GM19397 (cell line): Measurements from ENCODE around the gene ATF5.

ENCODE experiments used
- ATAC-seq: cut with Tn5 transposase; IDR thresholded peaks from one replicate; pipeline ENCODE4 v1.9.1; 2021; ENCODE audit warnings: mild to moderate bottlenecking, moderate library complexity; ENCODE audit not compliant: unreplicated experiment

Gene ATF5

GRCh38 chr19:49929121-49929610 is at the start of gene ATF5, which contains the start of gene NUP62:
TSS of gene ATF5 (plus strand) at chr19:49929205. CDS start at chr19:49930851, 1,646 bp downstream.
TSS of gene NUP62 (minus strand) at chr19:49929504. CDS start at chr19:49909807, 19,697 bp downstream.
- ATAC-seq: peak; percentile 52

- no peak for ATAC-seq
Measured at GRCh38 chr19:49879243-49879963, 49.6 kb upstream of the ATF5 start.

DNA sequence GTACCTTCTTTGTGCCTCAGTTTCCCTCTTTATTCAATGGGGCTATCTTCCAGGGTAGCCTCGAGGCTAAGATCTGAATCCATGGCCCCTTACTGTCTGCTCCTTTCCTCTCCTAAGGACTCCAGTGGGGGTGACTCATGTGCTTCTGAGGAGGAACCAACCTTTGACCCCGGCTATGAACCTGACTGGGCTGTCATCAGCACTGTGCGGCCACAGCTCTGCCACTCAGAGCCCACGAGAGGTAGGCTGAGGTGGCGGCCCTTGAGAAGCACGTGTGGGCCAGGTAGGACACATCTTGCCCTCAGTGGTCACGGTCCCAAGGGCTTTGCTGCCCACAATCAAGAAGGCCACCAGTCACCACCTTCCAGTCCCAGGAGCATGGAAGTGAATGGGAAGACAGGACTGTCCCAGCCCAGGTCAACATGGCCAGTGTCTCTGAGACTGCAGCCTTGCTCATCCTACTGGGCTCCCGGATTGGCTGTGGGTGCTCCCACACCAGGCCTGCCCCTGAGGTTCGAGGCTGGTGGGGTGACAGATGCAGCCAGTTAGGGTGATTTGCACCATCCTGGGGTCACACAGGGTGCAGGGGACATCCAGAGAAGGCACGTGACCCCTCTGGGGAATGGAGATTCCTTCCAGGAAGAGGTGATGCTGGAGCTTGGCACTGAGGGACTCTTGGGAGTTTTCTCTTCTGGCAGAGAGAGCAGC is 48.7 kb upstream of the ATF5 start:
- no peak for ATAC-seq

- no peak for ATAC-seq
Measured at GRCh38 chr19:49881186-49881585, 47.8 kb upstream of the ATF5 start.

GRCh38 chr19:49881672-49882394 is 47.2 kb upstream of the ATF5 start:
- no peak for ATAC-seq

DNA sequence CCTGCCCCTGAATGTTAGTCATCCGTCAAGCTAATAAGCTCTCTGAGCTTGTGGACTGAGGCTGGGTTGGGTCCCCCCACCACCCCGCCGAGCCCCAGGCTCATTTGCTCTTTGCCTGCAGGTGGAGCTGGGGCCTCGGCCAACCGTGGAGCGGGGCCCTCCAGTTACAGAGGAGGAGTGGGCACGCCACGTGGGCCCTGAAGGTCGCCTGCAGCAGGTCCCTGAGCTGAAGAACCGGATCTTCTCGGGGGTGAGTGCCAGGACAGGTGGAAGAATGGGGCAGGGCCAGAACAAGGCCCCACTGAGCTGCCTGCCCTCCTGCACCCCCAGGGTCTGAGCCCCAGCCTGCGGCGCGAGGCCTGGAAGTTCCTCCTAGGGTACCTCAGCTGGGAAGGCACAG is 46.4 kb upstream of the ATF5 start:
- no peak for ATAC-seq

- no peak for ATAC-seq
Measured at GRCh38 chr19:49883094-49883493, 45.9 kb upstream of the ATF5 start.

DNA sequence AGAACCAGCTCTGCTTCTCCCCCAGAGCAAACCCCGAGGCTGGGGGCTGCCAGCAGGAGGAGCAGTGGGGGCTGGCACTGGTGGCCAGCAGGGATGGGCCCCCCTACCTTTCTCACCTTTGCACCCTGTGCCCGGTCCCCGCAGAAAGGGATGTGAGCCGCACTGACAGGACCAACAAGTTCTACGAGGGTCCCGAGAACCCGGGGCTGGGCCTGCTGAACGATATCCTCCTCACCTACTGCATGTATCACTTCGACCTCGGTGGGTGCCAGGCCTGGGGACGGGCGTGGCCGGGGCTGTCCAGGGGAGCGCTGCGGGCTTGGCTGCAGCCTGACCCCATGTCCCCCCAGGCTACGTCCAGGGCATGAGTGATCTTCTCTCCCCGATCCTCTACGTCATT is 44.9 kb upstream of the ATF5 start:
- no peak for ATAC-seq

GRCh38 chr19:49884760-49885159 is 44.2 kb upstream of the ATF5 start:
- ATAC-seq: no peak

- ATAC-seq: no peak
Measured at GRCh38 chr19:49887037-49887664, 41.9 kb upstream of the ATF5 start.

DNA sequence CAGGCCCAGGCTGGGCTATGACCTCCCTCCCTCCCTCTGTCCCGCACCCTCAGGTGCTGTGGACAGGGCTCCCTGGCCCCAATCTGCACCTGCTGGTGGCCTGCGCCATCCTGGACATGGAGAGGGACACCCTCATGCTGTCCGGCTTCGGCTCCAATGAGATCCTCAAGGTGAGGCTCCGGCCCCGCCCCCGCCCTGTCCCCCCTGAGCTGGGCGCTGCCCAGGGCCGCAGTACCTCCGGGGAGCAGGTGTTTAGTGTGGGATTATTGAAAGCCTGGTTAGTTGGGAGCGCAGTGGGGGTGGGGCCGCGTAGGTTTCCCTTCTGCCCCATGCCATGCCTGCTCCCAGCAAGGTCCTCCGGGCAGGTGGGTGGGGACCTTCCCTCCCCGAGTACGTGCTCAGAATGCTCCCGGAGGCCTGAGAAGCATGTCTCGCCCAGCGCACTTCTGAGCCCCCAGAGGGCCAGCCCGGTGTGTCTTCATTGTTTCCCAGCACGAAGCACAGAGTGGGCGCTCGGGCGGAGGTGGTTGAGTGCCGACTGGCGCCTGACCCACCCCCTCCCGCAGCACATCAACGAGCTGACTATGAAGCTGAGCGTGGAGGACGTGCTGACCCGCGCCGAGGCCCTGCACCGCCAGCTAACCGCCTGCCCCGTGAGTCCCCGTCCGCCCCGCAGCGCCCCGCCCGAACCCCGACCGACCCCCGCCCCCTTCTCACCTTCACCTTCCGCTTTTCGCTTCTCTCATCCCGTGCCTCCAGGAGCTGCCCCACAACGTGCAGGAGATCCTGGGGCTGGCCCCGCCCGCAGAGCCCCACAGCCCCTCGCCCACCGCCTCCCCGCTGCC is 41.1 kb upstream of the ATF5 start:
- no peak for ATAC-seq

- no peak for ATAC-seq
Measured at GRCh38 chr19:49888510-49888824, 40.5 kb upstream of the ATF5 start.

- no peak for ATAC-seq
Measured at GRCh38 chr19:49889038-49889686, 39.8 kb upstream of the ATF5 start.

- no peak for ATAC-seq
Measured at GRCh38 chr19:49889687-49890348, 39.2 kb upstream of the ATF5 start.

GRCh38 chr19:49890349-49891311 is 38.4 kb upstream of the ATF5 start:
- no peak for ATAC-seq

- ATAC-seq: no peak
Measured at GRCh38 chr19:49891393-49891792, 37.6 kb upstream of the ATF5 start.

- ATAC-seq: no peak
Measured at GRCh38 chr19:49892716-49893115, 36.3 kb upstream of the ATF5 start.

DNA sequence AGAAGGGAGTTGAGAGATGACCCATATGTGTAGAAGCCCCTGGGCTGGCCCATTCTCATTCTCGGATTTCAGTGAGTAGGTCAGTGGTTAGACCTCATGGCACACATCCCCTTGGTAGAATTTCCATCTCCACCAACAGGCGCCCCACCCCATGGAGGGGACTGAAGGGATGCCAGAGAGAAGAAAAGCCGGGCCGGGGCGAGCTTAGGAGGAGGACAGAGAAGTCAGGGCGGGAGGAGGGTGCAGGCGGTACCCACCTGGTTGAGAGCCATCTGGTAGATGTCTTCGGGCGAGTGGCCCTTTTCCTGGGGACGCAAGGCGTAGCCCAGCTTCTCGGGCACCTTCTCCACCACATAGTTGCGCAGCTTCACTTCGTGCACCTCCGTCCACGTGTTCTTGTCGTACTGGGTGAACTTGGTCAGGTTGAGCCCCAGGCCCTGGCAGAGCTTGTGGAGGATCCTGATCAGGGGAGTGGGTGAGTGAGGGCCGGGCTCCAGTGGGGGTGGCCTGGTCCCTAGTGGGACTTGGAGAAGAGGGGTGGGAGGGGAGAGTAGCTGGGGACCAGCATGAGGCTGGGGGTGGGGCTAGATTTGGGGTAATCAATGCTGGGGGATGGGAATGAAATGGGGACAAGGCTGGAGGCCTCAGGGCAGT is 34.9 kb upstream of the ATF5 start:
- no peak for ATAC-seq
